ES-I3 (cell line): ENCODE results near the gene SIDT2.

ENCODE experiments used
- H3K36me3 ChIP-seq: 2 replicates; pipeline ENCODE4 v1.6.1; 2013; ENCODE audit warnings: mild to moderate bottlenecking, low read length, control low read depth, moderate library complexity; ENCODE audit not compliant: insufficient read depth
- H3K4me1 ChIP-seq: 2 replicates; pipeline ENCODE4 v1.6.1; 2013; ENCODE audit warnings: mild to moderate bottlenecking, control low read depth, low read length; ENCODE audit not compliant: insufficient read depth
- H3K9ac ChIP-seq: 2 replicates; pipeline ENCODE4 v1.6.1; 2013; ENCODE audit warnings: low read depth, mild to moderate bottlenecking, low read length, moderate library complexity
- H3K9me3 ChIP-seq: 2 replicates; pipeline ENCODE4 v1.6.1; 2013; ENCODE audit warnings: mild to moderate bottlenecking, low read length, moderate library complexity; ENCODE audit not compliant: control insufficient read depth, insufficient read depth

Gene SIDT2

GRCh38 chr11:117157507-117157906, 21.0 kb upstream of the SIDT2 start:
- Histone ChIP-seq H3K36me3 (peaks cover 17% of the 10 kb centered on the region), H3K4me1 (no peaks in the 10 kb centered on the region), H3K9ac (no peak overlapping the region), H3K9me3 (no peaks in the 10 kb centered on the region)

- H3K4me1 ChIP-seq = no peaks in the 10 kb centered on the region
- H3K9ac ChIP-seq = no peak overlapping the region
- H3K9me3 ChIP-seq = no peaks in the 10 kb centered on the region
- H3K36me3 ChIP-seq = peaks cover 17% of the 10 kb centered on the region
Observed at GRCh38 chr11:117159892-117160291, 18.7 kb upstream of the SIDT2 start.

GRCh38 chr11:117160826-117161225, 17.7 kb upstream of the SIDT2 start:
- no peaks in the 10 kb centered on the region for H3K4me1 ChIP-seq
- H3K36me3 ChIP-seq = peaks cover 20% of the 10 kb centered on the region
- no peaks in the 10 kb centered on the region for H3K9me3 ChIP-seq

GRCh38 chr11:117166491-117166890, 12.1 kb upstream of the SIDT2 start:
- Histone ChIP-seq H3K36me3 (peaks cover 14% of the 10 kb centered on the region), H3K9ac (no peak overlapping the region), H3K9me3 (no peaks in the 10 kb centered on the region), H3K4me1 (peaks cover 1% of the 10 kb centered on the region)

More at GRCh38 chr11:117160826-117161225, 17.7 kb upstream of the SIDT2 start:
- H3K9ac ChIP-seq = no peak overlapping the region

GRCh38 chr11:117169736-117170135, 8.8 kb upstream of the SIDT2 start:
- no peak overlapping the region for H3K9ac ChIP-seq
- peaks cover 8% of the 10 kb centered on the region for H3K36me3 ChIP-seq
- H3K9me3 ChIP-seq = no peaks in the 10 kb centered on the region
- peaks cover 19% of the 10 kb centered on the region for H3K4me1 ChIP-seq

GRCh38 chr11:117170210-117170609, 8.3 kb upstream of the SIDT2 start:
- Histone ChIP-seq H3K36me3 (peaks cover 8% of the 10 kb centered on the region), H3K9me3 (no peaks in the 10 kb centered on the region), H3K9ac (no peak overlapping the region), H3K4me1 (peaks cover 19% of the 10 kb centered on the region)

- no peaks in the 10 kb centered on the region for H3K9me3 ChIP-seq
- H3K9ac ChIP-seq = no peak overlapping the region
- H3K4me1 ChIP-seq = peaks cover 19% of the 10 kb centered on the region
- H3K36me3 ChIP-seq = peaks cover 4% of the 10 kb centered on the region
Observed at GRCh38 chr11:117171007-117171403, 7.5 kb upstream of the SIDT2 start.

GRCh38 chr11:117171404-117172061, 7.0 kb upstream of the SIDT2 start:
- H3K9ac ChIP-seq = no peak overlapping the region
- H3K9me3 ChIP-seq = no peaks in the 10 kb centered on the region
- peaks cover 19% of the 10 kb centered on the region for H3K4me1 ChIP-seq
- H3K36me3 ChIP-seq = peaks cover 5% of the 10 kb centered on the region

- Histone ChIP-seq H3K9me3 (no peaks in the 10 kb centered on the region), H3K36me3 (peaks cover 6% of the 10 kb centered on the region), H3K9ac (no peak overlapping the region), H3K4me1 (peaks cover 19% of the 10 kb centered on the region)
Observed at GRCh38 chr11:117172724-117173421, 5.7 kb upstream of the SIDT2 start.

GRCh38 chr11:117175104-117175503, 3.4 kb upstream of the SIDT2 start:
- no peaks in the 10 kb centered on the region for H3K9me3 ChIP-seq
- H3K4me1 ChIP-seq = peaks cover 24% of the 10 kb centered on the region
- H3K36me3 ChIP-seq = peaks cover 6% of the 10 kb centered on the region; the same call in 1 of the 2 replicates
- no peak overlapping the region for H3K9ac ChIP-seq

- H3K36me3 ChIP-seq = peaks cover 6% of the 10 kb centered on the region; the same call in 1 of the 2 replicates
- H3K9me3 ChIP-seq = no peaks in the 10 kb centered on the region
- H3K4me1 ChIP-seq = peaks cover 27% of the 10 kb centered on the region
- no peak overlapping the region for H3K9ac ChIP-seq
Observed at GRCh38 chr11:117175781-117176180, 2.8 kb upstream of the SIDT2 start.

GRCh38 chr11:117176186-117176585, 2.4 kb upstream of the SIDT2 start:
- Histone ChIP-seq H3K4me1 (peaks cover 27% of the 10 kb centered on the region), H3K9me3 (no peaks in the 10 kb centered on the region), H3K36me3 (peaks cover 6% of the 10 kb centered on the region; the same call in 1 of the 2 replicates), H3K9ac (no peak overlapping the region)

- peaks cover 10% of the 10 kb centered on the region; the same call in 1 of the 2 replicates for H3K36me3 ChIP-seq
- peaks cover 16% of the 10 kb centered on the region for H3K4me1 ChIP-seq
- no peaks in the 10 kb centered on the region for H3K9me3 ChIP-seq
- H3K9ac ChIP-seq = peak overlapping the region; percentile 52
Observed at GRCh38 chr11:117177534-117178209, 871 bp upstream of the SIDT2 start.

- Histone ChIP-seq H3K36me3 (peaks cover 7% of the 10 kb centered on the region; the same call in 1 of the 2 replicates), H3K4me1 (peaks cover 9% of the 10 kb centered on the region), H3K9ac (peak overlapping the region; percentile 64), H3K9me3 (no peaks in the 10 kb centered on the region)
Observed at GRCh38 chr11:117179048-117179999, 781 bp downstream of the SIDT2 start.
